ENCODE measurements around the gene WDFY2.

DNA sequence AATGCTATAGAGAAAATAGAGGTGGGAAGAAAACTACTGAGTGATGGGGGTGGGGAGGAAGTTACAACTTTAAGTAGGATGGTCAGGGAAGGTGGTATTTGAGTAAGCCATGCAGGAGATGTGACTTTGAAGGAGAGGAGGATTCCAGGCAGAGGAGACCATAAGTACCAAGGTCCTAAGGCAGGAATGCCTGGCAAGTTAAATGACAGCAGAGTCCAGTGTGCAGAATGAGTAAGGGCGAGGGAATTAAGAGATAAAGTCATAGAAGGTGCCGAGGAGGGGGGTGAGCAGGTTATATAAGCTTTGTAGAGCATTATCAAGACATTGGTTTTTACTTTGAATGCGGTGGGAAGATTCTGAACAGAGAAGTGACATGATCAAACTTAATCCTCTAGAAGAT lies 43.2 kb upstream of the WDFY2 start:
- TF ChIP-seq POLR2AphosphoS5 (IDR thresholded peaks at IDR 0.05) (no peak), EP300 (IDR thresholded peaks at IDR 0.05) (no peak)
- TF ChIP-seq, protein P1, sequence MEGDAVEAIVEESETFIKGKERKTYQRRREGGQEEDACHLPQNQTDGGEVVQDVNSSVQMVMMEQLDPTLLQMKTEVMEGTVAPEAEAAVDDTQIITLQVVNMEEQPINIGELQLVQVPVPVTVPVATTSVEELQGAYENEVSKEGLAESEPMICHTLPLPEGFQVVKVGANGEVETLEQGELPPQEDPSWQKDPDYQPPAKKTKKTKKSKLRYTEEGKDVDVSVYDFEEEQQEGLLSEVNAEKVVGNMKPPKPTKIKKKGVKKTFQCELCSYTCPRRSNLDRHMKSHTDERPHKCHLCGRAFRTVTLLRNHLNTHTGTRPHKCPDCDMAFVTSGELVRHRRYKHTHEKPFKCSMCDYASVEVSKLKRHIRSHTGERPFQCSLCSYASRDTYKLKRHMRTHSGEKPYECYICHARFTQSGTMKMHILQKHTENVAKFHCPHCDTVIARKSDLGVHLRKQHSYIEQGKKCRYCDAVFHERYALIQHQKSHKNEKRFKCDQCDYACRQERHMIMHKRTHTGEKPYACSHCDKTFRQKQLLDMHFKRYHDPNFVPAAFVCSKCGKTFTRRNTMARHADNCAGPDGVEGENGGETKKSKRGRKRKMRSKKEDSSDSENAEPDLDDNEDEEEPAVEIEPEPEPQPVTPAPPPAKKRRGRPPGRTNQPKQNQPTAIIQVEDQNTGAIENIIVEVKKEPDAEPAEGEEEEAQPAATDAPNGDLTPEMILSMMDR (IDR thresholded peaks at IDR 0.05), result no peak
